ENCODE data around the gene CHSY1.

Gene CHSY1

GRCh38 chr15:101172501-101173071 is 79.3 kb downstream of the CHSY1 start:
- H3K4me3 ChIP-seq (ENCODE audit: low read depth, low read length): no peak overlapping the region
- TF ChIP-seq CTCF (IDR thresholded peaks at IDR 0.05; ENCODE audit: borderline replicate concordance, insufficient read depth, low read depth, low read length): no peak

- TF ChIP-seq CTCF (IDR thresholded peaks at IDR 0.05; ENCODE audit: borderline replicate concordance, insufficient read depth, low read depth, low read length): no peak
- no peak overlapping the region for H3K4me3 ChIP-seq (ENCODE audit: low read depth, low read length)
These were observed 79.9 kb downstream of the CHSY1 start for GRCh38 chr15:101171954-101172353.

DNA sequence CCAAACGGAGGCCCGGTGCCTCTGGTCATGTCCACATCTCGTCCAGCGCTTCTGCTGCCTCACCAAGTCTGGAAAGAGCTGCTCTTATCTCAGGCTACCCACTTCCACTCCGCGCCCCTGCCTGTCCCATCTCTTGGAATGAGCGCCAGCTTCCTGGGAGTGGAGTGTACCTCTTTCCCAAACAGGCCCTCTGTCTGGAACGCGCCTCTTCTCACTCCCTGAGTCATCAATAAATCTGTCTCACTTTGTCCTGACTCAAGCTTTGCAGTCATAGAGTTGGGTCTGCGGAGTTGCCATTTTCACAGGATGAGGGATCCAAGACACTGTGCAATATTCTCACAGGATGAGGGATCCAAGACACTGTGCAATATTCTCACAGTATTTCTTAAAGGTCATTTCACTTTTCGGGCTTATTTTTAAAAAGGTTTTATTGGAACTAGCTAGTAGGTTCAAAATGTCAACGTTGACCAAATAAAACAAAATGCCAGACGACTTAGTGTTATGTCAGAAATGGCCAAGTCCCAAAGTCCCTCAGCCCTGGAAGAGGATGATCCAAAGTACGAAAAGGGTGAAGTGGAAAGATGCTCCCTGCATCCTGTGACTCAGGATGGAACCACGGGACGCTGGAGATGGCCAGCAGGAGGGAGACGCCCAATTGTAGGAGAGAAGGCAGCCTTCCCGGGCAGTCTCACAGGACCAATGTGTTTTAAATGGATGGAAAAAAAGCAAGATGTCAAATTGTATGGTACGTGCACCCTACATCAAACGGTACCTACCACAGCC is 81.1 kb downstream of the CHSY1 start:
- H3K4me3 ChIP-seq (ENCODE audit: low read depth, low read length): no peak overlapping the region
- TF ChIP-seq CTCF (IDR thresholded peaks at IDR 0.05; ENCODE audit: borderline replicate concordance, insufficient read depth, low read depth, low read length): no peak

DNA sequence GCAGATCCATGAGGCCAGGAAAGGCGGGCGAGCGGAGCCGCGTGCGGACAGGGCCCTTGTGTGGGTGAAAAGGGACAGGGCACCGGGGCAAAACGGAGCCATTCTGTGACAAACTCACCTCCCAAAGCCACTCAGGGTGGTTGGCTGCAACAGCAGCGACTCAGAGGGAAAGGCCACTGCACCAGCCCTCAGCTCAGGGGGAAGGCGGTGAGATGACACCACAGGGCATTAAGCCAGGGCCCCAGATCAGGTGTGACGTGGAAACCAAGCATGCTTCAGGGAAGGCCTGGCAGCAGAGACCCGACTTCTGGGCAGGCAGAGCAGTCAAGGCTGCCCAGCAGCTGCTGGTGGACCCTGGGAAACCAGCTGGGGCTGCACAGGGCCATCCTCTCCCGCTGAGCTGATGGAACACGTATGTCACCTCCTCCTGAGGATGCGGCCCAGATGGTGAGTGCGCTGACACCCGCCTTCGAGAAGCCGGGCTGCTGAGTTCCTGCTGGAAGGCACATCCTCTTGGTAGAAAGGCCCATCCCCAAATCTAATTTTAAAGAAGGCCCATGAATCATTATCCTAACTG is 82.3 kb downstream of the CHSY1 start:
- TF ChIP-seq CTCF (IDR thresholded peaks at IDR 0.05; ENCODE audit: borderline replicate concordance, insufficient read depth, low read depth, low read length): no peak
- H3K4me3 ChIP-seq (ENCODE audit: low read depth, low read length): no peak overlapping the region

DNA sequence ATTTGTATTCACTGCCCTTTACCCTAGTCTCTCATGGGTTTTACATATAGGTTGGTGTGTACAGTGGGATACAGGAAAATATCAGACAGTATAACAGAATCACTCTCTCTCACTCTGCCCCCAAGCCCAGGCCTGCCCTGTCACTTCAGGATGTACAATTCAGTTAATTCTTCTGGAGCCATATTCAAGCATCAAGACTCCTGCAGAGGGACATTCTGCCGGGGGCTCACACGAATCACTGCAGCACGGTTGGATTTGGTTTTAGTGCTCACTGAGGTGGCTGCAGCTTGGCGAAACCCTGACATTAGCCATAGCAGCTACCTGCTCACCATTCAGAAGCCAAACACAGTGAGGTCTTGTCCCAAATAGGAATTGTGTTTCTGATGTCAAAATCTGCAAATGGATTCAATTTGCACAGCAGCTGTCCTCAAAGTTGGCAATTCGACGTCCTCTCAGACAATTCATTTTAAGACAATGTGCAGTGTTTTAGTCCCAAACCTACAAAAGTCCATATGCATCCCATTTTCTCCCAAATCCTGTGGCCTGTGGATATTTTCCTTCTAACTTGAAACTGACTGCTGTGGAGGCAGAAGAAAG is 82.9 kb downstream of the CHSY1 start:
- H3K4me3 ChIP-seq (ENCODE audit: low read depth, low read length): no peak overlapping the region
- no peak for TF ChIP-seq CTCF (IDR thresholded peaks at IDR 0.05; ENCODE audit: borderline replicate concordance, insufficient read depth, low read depth, low read length)

- no peak for TF ChIP-seq CTCF (IDR thresholded peaks at IDR 0.05; ENCODE audit: borderline replicate concordance, insufficient read depth, low read depth, low read length)
- H3K4me3 ChIP-seq (ENCODE audit: low read depth, low read length): no peak overlapping the region
These were observed 83.4 kb downstream of the CHSY1 start for GRCh38 chr15:101168463-101168824.

Data from GM12875 (cell line).